HepG2 (cell line): ENCODE data around the gene TSPAN7. TPM values are rescaled to one million over a fixed set of nuclear protein-coding genes. Genes with fewer than 3 reads are reported as not detected.
A peak's percentile ranks its signal among the peaks of the same experiment; 100 is the strongest.

Experiments used
- ATAC-seq: fragments of 200-7000 bp; cut with Tn5 transposase; 3 replicates; pipeline ENCODE4 v1.9.1; 2020; ENCODE audit warnings: mild to moderate bottlenecking, moderate library complexity
- BruUV-seq: library from RNA; stranded (reverse); fragments of 400-500 nt; replicated peaks from 2 replicates; lab custom pipeline; 2021; lab: Mats Ljungman, UMichigan
- CTCF ChIA-PET: fragments of 300-600 bp; formaldehyde crosslinking; extraction: SDS; loops from one replicate; lab custom pipeline; 2021; ENCODE audit warnings: low total read pairs, inconsistent platforms, low intra/inter-chr PET ratio; lab: Yijun Ruan, JAX
- POLR2A ChIA-PET: fragments of 350-600 bp; sonication (Branson Sonifier 250); formaldehyde crosslinking; loops from one replicate; lab custom pipeline; 2020; ENCODE audit warnings: antibody characterized with exemption, inconsistent platforms; lab: Yijun Ruan, JAX
- DNase-seq: peaks from one replicate; pipeline ENCODE4 v3.0.0-alpha.2; 2015; ENCODE audit warnings: low spot score
- FAIRE-seq: peaks from 3 replicates; lab custom pipeline; 2011; peaks lifted over from hg19 to GRCh38; lab: Jason Lieb, UNC
- H2AFZ ChIP-seq: one replicate; pipeline ENCODE4 v1.6.1; 2011; ENCODE audit warnings: low read length, inconsistent platforms
- H3K27ac ChIP-seq: fragments of 300-600 bp; 3 replicates; pipeline ENCODE4 v1.8.0; 2011; ENCODE audit warnings: mixed run types, mild to moderate bottlenecking, mixed read lengths, low read length, inconsistent platforms; ENCODE audit not compliant: insufficient read depth; ENCODE audit errors: extremely low read length
- H3K27me3 ChIP-seq, 2 experiments: fragments of 200-600 bp in 1 of 2; 2 replicates in 1 of 2; 3 replicates in 1 of 2; pipeline versions ENCODE4 v1.6.0 to v1.8.0; 2011; ENCODE audit warnings: low read length in 2 of 2, mild to moderate bottlenecking in 2 of 2, moderate library complexity in 2 of 2, inconsistent platforms in 1 of 2; ENCODE audit not compliant: insufficient read depth in 2 of 2, control insufficient read depth in 1 of 2
- H3K36me3 ChIP-seq, 2 experiments: fragments of 200-600 bp in 1 of 2; replicated peaks in 1 of 2; 2 replicates in 1 of 2; 3 replicates in 1 of 2; pipeline versions ENCODE4 v1.5.1 to v1.8.0; 2011; ENCODE audit warnings: low read length in 2 of 2, inconsistent platforms in 1 of 2; ENCODE audit not compliant: insufficient read depth in 2 of 2, control insufficient read depth in 1 of 2
- H3K4me1 ChIP-seq: 2 replicates; pipeline ENCODE4 v1.5.1; 2012; ENCODE audit warnings: low read length, inconsistent platforms; ENCODE audit not compliant: insufficient read depth
- H3K4me2 ChIP-seq: 2 replicates; pipeline ENCODE4 v1.6.0; 2011; ENCODE audit warnings: low read depth, low read length, inconsistent platforms
- H3K4me3 ChIP-seq, 3 experiments: fragments of 200-600 bp in 1 of 3; sonication (generic), shearing (Covaris generic) in 1 of 3; replicated peaks in 1 of 3; 2 replicates each; pipeline ENCODE4 v1.5.1; 2011 to 2016; ENCODE audit warnings: low read length in 3 of 3, inconsistent platforms in 2 of 3, low read depth in 2 of 3, mild to moderate bottlenecking in 2 of 3, control low read depth in 1 of 3, mixed read lengths in 1 of 3; ENCODE audit not compliant: insufficient read depth in 1 of 3
- H3K79me2 ChIP-seq: one replicate; pipeline ENCODE4 v1.6.1; 2011; ENCODE audit warnings: low read length, inconsistent platforms; ENCODE audit not compliant: insufficient read depth
- H3K9ac ChIP-seq: 2 replicates; pipeline ENCODE4 v1.6.0; 2011; ENCODE audit warnings: mild to moderate bottlenecking, low read depth, low read length, inconsistent platforms; ENCODE audit not compliant: insufficient read depth
- H3K9me3 ChIP-seq: 2 replicates; pipeline ENCODE4 v1.5.1; 2012; ENCODE audit warnings: mild to moderate bottlenecking, low read length
- H4K20me1 ChIP-seq: 2 replicates; pipeline ENCODE4 v1.6.0; 2011; ENCODE audit warnings: inconsistent platforms, mild to moderate bottlenecking, low read length, moderate library complexity; ENCODE audit not compliant: insufficient read depth
- AGO2 ChIP-seq: fragments of 200-400 bp; formaldehyde crosslinking; optimal IDR thresholded peaks from 2 replicates; pipeline ENCODE3; 2017; ENCODE audit warnings: mild to moderate bottlenecking, low read depth, low read length, moderate library complexity
- ARID2 ChIP-seq: sonication (generic); formaldehyde crosslinking; IDR thresholded peaks from 2 replicates; pipeline ENCODE4 v1.8.1; 2022; ENCODE audit warnings: mild to moderate bottlenecking, missing genetic modification reagents, borderline replicate concordance
- CEBPZ ChIP-seq: IDR thresholded peaks from 2 replicates; pipeline ENCODE4 v1.6.1; 2012; ENCODE audit warnings: low read length, improper control_type of control experiment
- CENPT ChIP-seq: sonication (generic); formaldehyde crosslinking; IDR thresholded peaks from 2 replicates; pipeline ENCODE4 v1.8.0; 2022; ENCODE audit warnings: low read depth, mild to moderate bottlenecking, moderate library complexity, missing genetic modification reagents
- CREB1 ChIP-seq, 2 experiments: fragments of 450-650 bp in 1 of 2; IDR thresholded peaks; 2 replicates each; pipeline ENCODE4 v1.6.1; 2016 to 2017; ENCODE audit warnings: control low read depth in 1 of 2, mild to moderate bottlenecking in 1 of 2, missing compliant biosample characterization in 1 of 2, missing genetic modification characterization in 1 of 2
- FOXM1 ChIP-seq: sonication (generic); formaldehyde crosslinking; IDR thresholded peaks from 2 replicates; pipeline ENCODE4 v1.5.0; 2020; ENCODE audit warnings: missing genetic modification reagents
- FOXP4 ChIP-seq: sonication (generic); formaldehyde crosslinking; IDR thresholded peaks from 2 replicates; pipeline ENCODE4 v1.4.0; 2020; ENCODE audit warnings: missing genetic modification reagents
- GATAD2A ChIP-seq: IDR thresholded peaks from 2 replicates; pipeline ENCODE4 v1.6.1; 2016
- MAX ChIP-seq: IDR thresholded peaks from 2 replicates; pipeline ENCODE4 v1.6.1; 2012; ENCODE audit warnings: inconsistent platforms
- NR0B2 ChIP-seq: sonication (generic); formaldehyde crosslinking; IDR thresholded peaks from 2 replicates; pipeline ENCODE4 v1.4.0; 2020; ENCODE audit warnings: mild to moderate bottlenecking, missing genetic modification reagents
- PITX1 ChIP-seq: sonication (generic); formaldehyde crosslinking; IDR thresholded peaks from 2 replicates; pipeline ENCODE4 v1.5.1; 2020; ENCODE audit warnings: mild to moderate bottlenecking, missing genetic modification reagents
- SMC3 ChIP-seq: IDR thresholded peaks from 2 replicates; pipeline ENCODE4 v1.6.1; 2011; ENCODE audit warnings: low read length, improper control_type of control experiment
- SRSF9 ChIP-seq: fragments of 200-400 bp; formaldehyde crosslinking; IDR thresholded peaks from 2 replicates; pipeline ENCODE4 v1.6.1; 2018; ENCODE audit warnings: borderline replicate concordance, mild to moderate bottlenecking, low read depth, low read length; ENCODE audit not compliant: insufficient read depth, poor library complexity, severe bottlenecking
- ZNF12 ChIP-seq: sonication (generic); formaldehyde crosslinking; IDR thresholded peaks from 2 replicates; pipeline ENCODE4 v1.5.0; 2020; ENCODE audit warnings: missing genetic modification reagents
- ZNF441 ChIP-seq: sonication (generic); formaldehyde crosslinking; IDR thresholded peaks from 2 replicates; pipeline ENCODE4 v1.7.0; 2021; ENCODE audit warnings: missing genetic modification reagents, borderline replicate concordance
- ZNF7 ChIP-seq: IDR thresholded peaks from 2 replicates; pipeline ENCODE4 v1.6.1; 2016; ENCODE audit warnings: missing biosample characterization, missing genetic modification reagents
- WGBS: methylation state at CpG from one replicate; pipeline ENCODE4 v1.1.6; 2017; ENCODE audit warnings: low lambda C conversion rate; 5-methylcytosine and 5-hydroxymethylcytosine counted together
- in situ Hi-C: cut with HindIII; loops from 2 replicates; pipeline ENCODE4 v1.10.0; 2017; ENCODE audit warnings: low pct_unique_long_range_greater_than_20kb; ENCODE audit not compliant: extremely low pct_ligation_motif_present
- intact Hi-C: fragments of 100-400 bp; cut with micrococcal nuclease; formaldehyde crosslinking; loops from one replicate; pipeline ENCODE4 v1.10.0; 2022; ENCODE audit not compliant: unreplicated experiment
- polyA plus RNA-seq, 8 experiments: library from polyadenylated mRNA; depleted of rRNA in 3 of 8; stranded (reverse) in 7 of 8; unstranded in 1 of 8; fragments of >200 nt; fragmentation: Illumina TruSeq in 4 of 8; extraction: Trizol in 4 of 8; gene quantifications; 2 replicates each; pipeline versions ENCODE4 v1.2.1 to v1.2.3, GENCODE V29; 2011 to 2016; ENCODE audit warnings: low read depth in 4 of 8, missing spikeins in 1 of 8, mixed read lengths in 1 of 8; ENCODE audit not compliant: insufficient read depth in 1 of 8
- total RNA-seq, 5 experiments: library from RNA; depleted of rRNA; stranded (reverse); fragments of >200 nt; fragmentation: Illumina TruSeq; extraction: Trizol; gene quantifications; 2 replicates each; pipeline ENCODE4 v1.2.3, GENCODE V29; 2016; ENCODE audit warnings: low read depth in 1 of 5
- TF ChIP-seq, protein P1 (sequence below): sonication (generic); formaldehyde crosslinking; IDR thresholded peaks from 2 replicates; pipeline ENCODE4 v1.8.1; 2023; ENCODE audit warnings: mild to moderate bottlenecking, missing genetic modification reagents

The TSPAN7 gene
- total and polyA plus RNA-seq, 2 of the 13 experiments (the other 11 are each of a cell fraction or from before 2014, with no cell fraction given), result 21.4 to 47.1 TPM

GRCh38 chrX:38654302-38654701 lies 93.0 kb downstream of the TSPAN7 start (continued):
- TF ChIP-seq ZNF12 (CRISPR knock-in tag) (peak; percentile 54; the same call in 1 of the 2 replicates), CEBPZ (no peak), CENPT (no peak), CREB1 (IDR thresholded peaks at IDR 0.05) (no peak), CREB1 (CRISPR knock-in tag; IDR thresholded peaks at IDR 0.05) (no peak), SRSF9 (no peak), ZNF7 (CRISPR knock-in tag) (0 out of 2 replicates have a peak, but pooled peaks have one; percentile 24), FOXM1 (CRISPR knock-in tag) (no peak), SMC3 (peak; percentile 23; the same call in 1 of the 2 replicates), AGO2 (no peak)

GRCh38 chrX:38656350-38656915 lies 95.1 kb downstream of the TSPAN7 start:
- no peaks in the 10 kb centered on the region for H3K79me2 ChIP-seq
- H3K27me3 ChIP-seq, result no peaks in the 10 kb centered on the region
- DNase-seq, result no peak
- no peaks in the 10 kb centered on the region for H3K9me3 ChIP-seq
- no peak overlapping the region for H3K27ac ChIP-seq
- no peak overlapping the region for H2AFZ ChIP-seq
- in situ Hi-C loops, result no loop called here
- H3K4me3 ChIP-seq, result no peak overlapping the region
- no TSS peak for BruUV-seq
- ATAC-seq, result no peak
- no peak overlapping the region for H3K4me2 ChIP-seq
- intact Hi-C loops, result no loop called here
- 97% methylated on average over 3 of the region's 4 CpGs for WGBS
- peaks cover 54% of the 10 kb centered on the region for H3K4me1 ChIP-seq
- no peaks in the 10 kb centered on the region for H3K36me3 ChIP-seq
- no peak overlapping the region for H3K9ac ChIP-seq
- no peaks in the 10 kb centered on the region for H4K20me1 ChIP-seq
- CTCF ChIA-PET, result no interaction called here
- POLR2A ChIA-PET, result no interaction called here
- FAIRE-seq, result no peak
- TF ChIP-seq FOXP4 (CRISPR knock-in tag) (no peak), GATAD2A (CRISPR knock-in tag) (no peak), ZNF441 (CRISPR knock-in tag) (no peak), MAX (no peak), ARID2 (CRISPR knock-in tag) (no peak), NR0B2 (no peak), PITX1 (CRISPR knock-in tag) (no peak)
- TF ChIP-seq, protein P1, sequence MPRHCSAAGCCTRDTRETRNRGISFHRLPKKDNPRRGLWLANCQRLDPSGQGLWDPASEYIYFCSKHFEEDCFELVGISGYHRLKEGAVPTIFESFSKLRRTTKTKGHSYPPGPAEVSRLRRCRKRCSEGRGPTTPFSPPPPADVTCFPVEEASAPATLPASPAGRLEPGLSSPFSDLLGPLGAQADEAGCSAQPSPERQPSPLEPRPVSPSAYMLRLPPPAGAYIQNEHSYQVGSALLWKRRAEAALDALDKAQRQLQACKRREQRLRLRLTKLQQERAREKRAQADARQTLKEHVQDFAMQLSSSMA (CRISPR knock-in tag), result no peak
